HEK293T (cell line): ENCODE measurements around the gene DNASE1L1.

Experiments
- FOXM1 ChIP-seq: fragments of 450-650 bp; IDR thresholded peaks from 2 replicates; pipeline ENCODE4 v1.6.1; 2017; ENCODE audit warnings: mild to moderate bottlenecking, borderline replicate concordance
- LEF1 ChIP-seq: fragments of 450-650 bp; IDR thresholded peaks from 2 replicates; pipeline ENCODE4 v1.6.1; 2017; ENCODE audit warnings: mild to moderate bottlenecking, borderline replicate concordance
- SP1 ChIP-seq: fragments of 450-650 bp; IDR thresholded peaks from 2 replicates; pipeline ENCODE4 v1.6.1; 2017
- ZNF384 ChIP-seq: fragments of 450-650 bp; IDR thresholded peaks from 2 replicates; pipeline ENCODE4 v1.6.1; 2016

- TF ChIP-seq LEF1 (no peak), SP1 (no peak), ZNF384 (no peak), FOXM1 (no peak)
Measured at GRCh38 chrX:154439841-154440240, 30.8 kb upstream of the DNASE1L1 start.
